Keratinocyte (primary cell): ENCODE results near the gene CENPQ. TPM values are rescaled to one million over a fixed set of nuclear protein-coding genes. Genes with fewer than 3 reads are reported as not detected.

Experiments
- DNase-seq: peaks from one replicate; pipeline ENCODE4 v3.0.0-alpha.2; 2011; ENCODE audit warnings: low read depth, missing footprints, low spot score
- FAIRE-seq: peaks from 2 replicates; lab custom pipeline; 2011; peaks lifted over from hg19 to GRCh38; lab: Jason Lieb, UNC
- H2AFZ ChIP-seq: 2 replicates; pipeline ENCODE4 v1.6.0; 2012; ENCODE audit warnings: low read length, control low read depth, inconsistent platforms; ENCODE audit not compliant: control insufficient read depth
- H3K27ac ChIP-seq: 2 replicates; pipeline ENCODE4 v1.5.1; 2011; ENCODE audit warnings: low read length; ENCODE audit not compliant: control insufficient read depth, insufficient read depth
- H3K27me3 ChIP-seq: 3 replicates; pipeline ENCODE4 v1.6.0; 2011; ENCODE audit warnings: low read length; ENCODE audit not compliant: control insufficient read depth, insufficient read depth; ENCODE audit errors: extremely low read depth
- H3K36me3 ChIP-seq, 2 experiments: 2 replicates in 1 of 2; 3 replicates in 1 of 2; pipeline ENCODE4 v1.5.1; 2011; ENCODE audit warnings: low read length in 2 of 2, mild to moderate bottlenecking in 1 of 2; ENCODE audit not compliant: control insufficient read depth in 2 of 2, insufficient read depth in 2 of 2; ENCODE audit errors: extremely low read depth in 1 of 2
- H3K4me1 ChIP-seq: 3 replicates; pipeline ENCODE4 v1.5.1; 2011; ENCODE audit warnings: low read length; ENCODE audit not compliant: control insufficient read depth, insufficient read depth; ENCODE audit errors: extremely low read depth
- H3K4me2 ChIP-seq: 3 replicates; pipeline ENCODE4 v1.6.0; 2011; ENCODE audit warnings: low read depth, low read length; ENCODE audit not compliant: control insufficient read depth, insufficient read depth; ENCODE audit errors: extremely low read depth
- H3K4me3 ChIP-seq, 3 experiments: fragments of 200-600 bp in 1 of 3; sonication (generic) in 1 of 3; 2 replicates in 2 of 3; 3 replicates in 1 of 3; pipeline ENCODE4 v1.5.1; 2011 to 2016; ENCODE audit warnings: low read length in 3 of 3, mild to moderate bottlenecking in 3 of 3, control low read depth in 2 of 3, inconsistent platforms in 1 of 3, low read depth in 1 of 3, mixed read lengths in 1 of 3, mixed run types in 1 of 3, moderate library complexity in 1 of 3; ENCODE audit not compliant: control insufficient read depth in 2 of 3, insufficient read depth in 2 of 3; ENCODE audit errors: extremely low read depth in 1 of 3
- H3K79me2 ChIP-seq: 2 replicates; pipeline ENCODE4 v1.6.0; 2012; ENCODE audit warnings: low read length; ENCODE audit not compliant: control insufficient read depth, insufficient read depth
- H3K9ac ChIP-seq: 3 replicates; pipeline ENCODE4 v1.6.0; 2011; ENCODE audit warnings: low read length; ENCODE audit not compliant: control insufficient read depth, insufficient read depth; ENCODE audit errors: extremely low read depth
- H3K9me1 ChIP-seq: 3 replicates; pipeline ENCODE4 v1.6.0; 2011; ENCODE audit warnings: low read length; ENCODE audit not compliant: control insufficient read depth, insufficient read depth; ENCODE audit errors: extremely low read depth
- H3K9me3 ChIP-seq: 2 replicates; pipeline ENCODE4 v1.5.1; 2012; ENCODE audit warnings: low read depth, low read length; ENCODE audit not compliant: control insufficient read depth
- H4K20me1 ChIP-seq: 3 replicates; pipeline ENCODE4 v1.6.0; 2011; ENCODE audit warnings: low read length; ENCODE audit not compliant: control insufficient read depth, insufficient read depth; ENCODE audit errors: extremely low read depth
- CTCF ChIP-seq, 3 experiments: IDR thresholded peaks in 1 of 3; conservative IDR thresholded peaks in 1 of 3; optimal IDR thresholded peaks in 1 of 3; 2 replicates in 2 of 3; 3 replicates in 1 of 3; pipeline versions ENCODE3 to v1.5.1; 2011; ENCODE audit warnings: low read length in 3 of 3, mild to moderate bottlenecking in 3 of 3, moderate library complexity in 2 of 3, control low read depth in 1 of 3, inconsistent platforms in 1 of 3; ENCODE audit not compliant: insufficient read depth in 2 of 3; ENCODE audit errors: extremely low read depth in 1 of 3
- EZH2 ChIP-seq: IDR thresholded peaks from one replicate; pipeline ENCODE4 v1.6.1; 2012; ENCODE audit warnings: inconsistent platforms, mild to moderate bottlenecking, low read length, moderate library complexity
- dilution Hi-C: fragments of 300-500 bp; cut with MboI; formaldehyde crosslinking; loops from one replicate; pipeline ENCODE4 v1.7.0; 2020; ENCODE audit warnings: low sequenced_read_pairs; ENCODE audit not compliant: extremely low pct_ligation_motif_present
- polyA plus RNA-seq, 5 experiments: library from polyadenylated mRNA; depleted of rRNA in 3 of 5; stranded (reverse) in 3 of 5; stranded (forward) in 1 of 5; unstranded in 1 of 5; fragments of >200 nt; gene quantifications; 1 replicate in 1 of 5; 2 replicates in 3 of 5; 3 replicates in 1 of 5; pipeline versions ENCODE4 v1.2.1 to v1.2.3, GENCODE V29; 2011 to 2012; ENCODE audit warnings: missing spikeins in 2 of 5, low read depth in 1 of 5, low replicate concordance in 1 of 5

CENPQ gene
- polyA plus RNA-seq, 1 donor (not counting 4 experiments of a cell fraction or from before 2014, with no cell fraction given), result 7.5 TPM

- Histone ChIP-seq H2AFZ (no peak overlapping the region), H4K20me1 (no peaks in the 10 kb centered on the region), H3K36me3 (no peaks in the 10 kb centered on the region), H3K9me3 (no peaks in the 10 kb centered on the region), H3K4me2 (no peak overlapping the region), H3K27ac (no peak overlapping the region), H3K9me1 (no peaks in the 10 kb centered on the region), H3K27me3 (no peaks in the 10 kb centered on the region), H3K79me2 (no peaks in the 10 kb centered on the region), H3K9ac (no peak overlapping the region), H3K4me1 (no peaks in the 10 kb centered on the region), H3K4me3 (no peak overlapping the region)
- TF ChIP-seq CTCF (optimal IDR thresholded peaks at IDR 0.05 in 1 of 3, IDR thresholded peaks at IDR 0.05 in 1 of 3, conservative IDR thresholded peaks at IDR 0.05 in 1 of 3; ENCODE audit: extremely low read depth in 1 of 3, insufficient read depth in 2 of 3, low read length in 3 of 3) (no peak), EZH2 (no peak)
- DNase-seq (no peak), FAIRE-seq (no peak)
- dilution Hi-C loops, result no loop called here
These were observed 53.0 kb downstream of the CENPQ start for GRCh38 chr6:49516147-49516505.

- DNase-seq (no peak), FAIRE-seq (no peak)
- H4K20me1 ChIP-seq, result no peaks in the 10 kb centered on the region
- dilution Hi-C loops, result no loop called here
- H3K36me3 ChIP-seq, result no peaks in the 10 kb centered on the region
- no peaks in the 10 kb centered on the region for H3K4me1 ChIP-seq
- H3K9ac ChIP-seq, result no peak overlapping the region
- H3K27ac ChIP-seq, result no peak overlapping the region
- H3K4me2 ChIP-seq, result no peak overlapping the region
- no peaks in the 10 kb centered on the region for H3K79me2 ChIP-seq
- TF ChIP-seq EZH2 (no peak), CTCF (optimal IDR thresholded peaks at IDR 0.05 in 1 of 3, IDR thresholded peaks at IDR 0.05 in 1 of 3, conservative IDR thresholded peaks at IDR 0.05 in 1 of 3; ENCODE audit: extremely low read depth in 1 of 3, insufficient read depth in 2 of 3, low read length in 3 of 3) (no peak)
- H3K9me3 ChIP-seq, result no peaks in the 10 kb centered on the region
- H3K4me3 ChIP-seq, result no peak overlapping the region
- no peaks in the 10 kb centered on the region for H3K27me3 ChIP-seq
- H3K9me1 ChIP-seq, result no peaks in the 10 kb centered on the region
- H2AFZ ChIP-seq, result no peak overlapping the region
These were observed 54.7 kb downstream of the CENPQ start for GRCh38 chr6:49517919-49518318.
